Upper lobe of left lung (tissue), 6 donors: ENCODE data around the gene OTOG. TPM values are rescaled to one million over a fixed set of nuclear protein-coding genes. Genes with fewer than 3 reads are reported as not detected.

Source experiments
- ATAC-seq, 2 donors: fragments of 200-7000 bp; cut with Tn5 transposase; one replicate each; pipeline ENCODE4 v1.9.1; 2022; ENCODE audit warnings: mild to moderate bottlenecking in 2 of 2, moderate library complexity in 2 of 2; ENCODE audit not compliant: low FRiP score in 2 of 2
- DNase-seq, 2 donors: peaks; one replicate each; pipeline ENCODE4 v3.0.0-alpha.2; 2019 to 2020
- H3K27ac ChIP-seq, 4 donors: fragments of 200-600 bp; sonication (generic); one replicate each; pipeline ENCODE4 v1.5.1; 2016 to 2019
- H3K27me3 ChIP-seq, 4 donors: fragments of 200-600 bp; sonication (generic); one replicate each; pipeline ENCODE4 v1.5.1; 2017 to 2019
- H3K36me3 ChIP-seq, 4 donors: fragments of 200-600 bp; sonication (generic); one replicate each; pipeline ENCODE4 v1.5.1; 2016 to 2019
- H3K4me1 ChIP-seq, 4 donors: fragments of 200-600 bp; sonication (generic); one replicate each; pipeline ENCODE4 v1.5.1; 2018 to 2019
- H3K4me3 ChIP-seq, 4 donors: fragments of 200-600 bp; sonication (generic); one replicate each; pipeline ENCODE4 v1.5.1; 2017 to 2019; ENCODE audit warnings: mild to moderate bottlenecking in 2 of 4, moderate library complexity in 1 of 4
- H3K9me3 ChIP-seq, 4 donors: fragments of 200-600 bp; sonication (generic); one replicate each; pipeline ENCODE4 v1.5.1; 2018 to 2019
- CTCF ChIP-seq, 6 experiments: fragments of 450-650 bp in 4 of 6; fragments of 200-600 bp in 2 of 6; sonication (generic) in 2 of 6; IDR thresholded peaks; one replicate each; pipeline ENCODE4 v1.5.1; 2016 to 2019; ENCODE audit warnings: antibody characterized with exemption in 6 of 6
- EP300 ChIP-seq, 4 donors: sonication (generic); formaldehyde crosslinking; IDR thresholded peaks; one replicate each; pipeline ENCODE4 v1.5.1; 2017; ENCODE audit warnings: antibody characterized with exemption in 4 of 4, control low read depth in 2 of 4
- POLR2A ChIP-seq, 4 donors: fragments of 450-650 bp; IDR thresholded peaks; one replicate each; pipeline ENCODE4 v1.5.1; 2016 to 2017; ENCODE audit warnings: antibody characterized with exemption in 4 of 4, mild to moderate bottlenecking in 2 of 4
- POLR2AphosphoS5 ChIP-seq, 2 donors: sonication (generic); formaldehyde crosslinking; IDR thresholded peaks; one replicate each; pipeline ENCODE4 v1.5.1; 2017; ENCODE audit warnings: antibody characterized with exemption in 2 of 2
- WGBS, 2 donors: methylation state at CpG; one replicate each; pipeline ENCODE4 v1.1.5; 2017 to 2018; 5-methylcytosine and 5-hydroxymethylcytosine counted together
- total RNA-seq, 6 donors: library from RNA; depleted of rRNA in 4 of 6; stranded (reverse); fragments of >200 nt in 4 of 6; gene quantifications; one replicate each; pipeline versions ENCODE4 v1.1.0 to v1.2.1, GENCODE V29; 2016 to 2021
- donor health status: DM: no; HTN: no; CAD: no; lungs with moderate emphysema.
- donor health status: DM: no; HTN: yes; CAD: no; lungs with severe emphysema.

OTOG gene
- total RNA-seq, 6 donors from 2014 or later: not detected

GRCh38 chr11:17585911-17586695, 39.0 kb downstream of the OTOG start:
- 72 to 79% methylated on average over 5 to 6 of the region's 6 CpGs for WGBS, 2 donors
- Histone ChIP-seq H3K4me3 (no peak overlapping the region), H3K9me3 (no peaks in the 10 kb centered on the region), H3K27me3 (no peaks in the 10 kb centered on the region), H3K36me3 (no peaks in the 10 kb centered on the region), H3K27ac (no peak overlapping the region), H3K4me1 (no peaks in the 10 kb centered on the region)
- ATAC-seq: no peak
- peak in 1 of 2 donors; percentile 13 for DNase-seq
- no peak for TF ChIP-seq CTCF (IDR thresholded peaks at IDR 0.05)
- TF ChIP-seq POLR2A (IDR thresholded peaks at IDR 0.05): no peak

- no peaks in the 10 kb centered on the region for H3K9me3 ChIP-seq
- peak in 1 of 2 donors; percentile 12 for DNase-seq
- TF ChIP-seq CTCF (IDR thresholded peaks at IDR 0.05) (no peak), EP300 (IDR thresholded peaks at IDR 0.05) (no peak), POLR2A (IDR thresholded peaks at IDR 0.05) (no peak), POLR2AphosphoS5 (IDR thresholded peaks at IDR 0.05) (no peak)
- H3K27me3 ChIP-seq: no peaks in the 10 kb centered on the region
- ATAC-seq: no peak
- H3K4me3 ChIP-seq: no peak overlapping the region
- no peak overlapping the region for H3K27ac ChIP-seq
- H3K36me3 ChIP-seq: no peaks in the 10 kb centered on the region
- 74 to 82% methylated on average over 7 of the region's 8 CpGs for WGBS, 2 donors
- H3K4me1 ChIP-seq: no peaks in the 10 kb centered on the region
These were observed 41.1 kb downstream of the OTOG start for GRCh38 chr11:17588166-17588565.

- no peak for ATAC-seq
These were observed 41.7 kb downstream of the OTOG start for GRCh38 chr11:17588721-17589120.

GRCh38 chr11:17590463-17590862, 43.4 kb downstream of the OTOG start:
- TF ChIP-seq CTCF (IDR thresholded peaks at IDR 0.05): no peak
- no peak for TF ChIP-seq POLR2A (IDR thresholded peaks at IDR 0.05)
- TF ChIP-seq EP300 (IDR thresholded peaks at IDR 0.05): no peak
- TF ChIP-seq POLR2AphosphoS5 (IDR thresholded peaks at IDR 0.05): no peak
- H3K36me3 ChIP-seq: no peaks in the 10 kb centered on the region
- DNase-seq (peak in 1 of 2 donors; percentile 12), ATAC-seq (no peak)
- no peak overlapping the region for H3K4me3 ChIP-seq
- H3K27me3 ChIP-seq: no peaks in the 10 kb centered on the region
- 87% methylated on average over 7 of the region's 7 CpGs for WGBS, 2 donors
- H3K9me3 ChIP-seq: no peaks in the 10 kb centered on the region
- no peaks in the 10 kb centered on the region for H3K4me1 ChIP-seq
- no peak overlapping the region for H3K27ac ChIP-seq

More at GRCh38 chr11:17588721-17589120, 41.7 kb downstream of the OTOG start:
- Histone ChIP-seq H3K27ac (no peak overlapping the region), H3K4me1 (no peaks in the 10 kb centered on the region), H3K27me3 (no peaks in the 10 kb centered on the region), H3K4me3 (no peak overlapping the region), H3K36me3 (no peaks in the 10 kb centered on the region), H3K9me3 (no peaks in the 10 kb centered on the region)
- TF ChIP-seq POLR2AphosphoS5 (IDR thresholded peaks at IDR 0.05): no peak
- no peak for TF ChIP-seq EP300 (IDR thresholded peaks at IDR 0.05)
- TF ChIP-seq CTCF (IDR thresholded peaks at IDR 0.05): no peak
- no peak for TF ChIP-seq POLR2A (IDR thresholded peaks at IDR 0.05)
- 86 to 92% methylated on average over 4 of the region's 4 CpGs for WGBS, 2 donors
- peak in 1 of 2 donors; percentile 1 for DNase-seq

- no peak for TF ChIP-seq POLR2A (IDR thresholded peaks at IDR 0.05)
- TF ChIP-seq EP300 (IDR thresholded peaks at IDR 0.05): no peak
- no peak for TF ChIP-seq POLR2AphosphoS5 (IDR thresholded peaks at IDR 0.05)
- TF ChIP-seq CTCF (IDR thresholded peaks at IDR 0.05): no peak
- Histone ChIP-seq H3K4me1 (no peaks in the 10 kb centered on the region), H3K27ac (no peak overlapping the region), H3K36me3 (no peaks in the 10 kb centered on the region), H3K4me3 (no peak overlapping the region), H3K27me3 (no peaks in the 10 kb centered on the region), H3K9me3 (no peaks in the 10 kb centered on the region)
- 89 to 93% methylated on average over 3 to 11 of the region's 11 CpGs for WGBS, 2 donors
- ATAC-seq: no peak
- DNase-seq: peak in 1 of 2 donors; percentile 7
These were observed 44.2 kb downstream of the OTOG start for GRCh38 chr11:17591293-17591692.
